Ascending aorta (tissue), 2 donors: ENCODE measurements around the gene ADK. TPM values are rescaled to one million over a fixed set of nuclear protein-coding genes. Genes with fewer than 3 reads are reported as not detected.

Experiments
- DNase-seq, 2 donors: peaks; one replicate each; pipeline ENCODE4 v3.0.0-alpha.2; 2019; ENCODE audit warnings: low spot score in 2 of 2
- H3K27ac ChIP-seq, 2 donors: fragments of 200-600 bp; sonication (generic); one replicate each; pipeline ENCODE4 v1.5.1; 2016 to 2017; ENCODE audit warnings: mild to moderate bottlenecking in 1 of 2
- H3K27me3 ChIP-seq: fragments of 200-600 bp; sonication (generic); one replicate; pipeline ENCODE4 v1.5.1; 2017
- H3K36me3 ChIP-seq, 2 donors: fragments of 200-600 bp; sonication (generic); one replicate each; pipeline ENCODE4 v1.5.1; 2016
- H3K4me1 ChIP-seq, 2 donors: fragments of 200-600 bp; sonication (generic); one replicate each; pipeline ENCODE4 v1.5.1; 2016 to 2017; ENCODE audit warnings: mild to moderate bottlenecking in 1 of 2
- H3K4me3 ChIP-seq, 2 donors: fragments of 200-600 bp; sonication (generic); one replicate each; pipeline ENCODE4 v1.5.1; 2016 to 2017; ENCODE audit warnings: mild to moderate bottlenecking in 1 of 2
- H3K9me3 ChIP-seq, 2 donors: fragments of 200-600 bp; sonication (generic); one replicate each; pipeline ENCODE4 v1.5.1; 2016
- CTCF ChIP-seq, 3 experiments: fragments of 200-600 bp in 2 of 3; fragments of 450-650 bp in 1 of 3; sonication (generic) in 2 of 3; IDR thresholded peaks; one replicate each; pipeline ENCODE4 v1.5.1; 2016 to 2019; ENCODE audit warnings: antibody characterized with exemption in 3 of 3, mild to moderate bottlenecking in 1 of 3, moderate library complexity in 1 of 3
- intact Hi-C: fragments of 100-400 bp; cut with DNase I; formaldehyde crosslinking; loops from one replicate; pipeline ENCODE4 v1.15.1; 2023
- total RNA-seq: library from RNA; depleted of rRNA; stranded (reverse); fragments of >200 nt; gene quantifications from one replicate; pipeline ENCODE4 v1.1.0, GENCODE V29; 2016

Gene ADK
- total RNA-seq, 1 donor from 2014 or later: 2.4 TPM

GRCh38 chr10:74243067-74243466 lies 92.0 kb downstream of the ADK start:
- DNase-seq: no peak
- peaks cover 0 to 4% of the 10 kb centered on the region in 2 donors for H3K4me1 ChIP-seq
- intact Hi-C loops: loop anchor here (5.0 kb wide), 1 partner anchor 994 kb away; the partner anchor contains the start of gene COMTD1
- H3K27ac ChIP-seq: no peak overlapping the region
- H3K36me3 ChIP-seq: peaks cover 0 to 3% of the 10 kb centered on the region in 2 donors
- H3K27me3 ChIP-seq: no peaks in the 10 kb centered on the region
- no peak for TF ChIP-seq CTCF (IDR thresholded peaks at IDR 0.05)
- H3K9me3 ChIP-seq: no peaks in the 10 kb centered on the region
- no peak overlapping the region for H3K4me3 ChIP-seq

GRCh38 chr10:74244097-74244685 lies 93.2 kb downstream of the ADK start:
- no peak for DNase-seq
- H3K27me3 ChIP-seq: no peaks in the 10 kb centered on the region
- intact Hi-C loops: loop anchor here (2.0 to 5.0 kb wide), 2 partner anchors 857 to 993 kb away; partner anchors contain the start of gene COMTD1
- no peak overlapping the region for H3K4me3 ChIP-seq
- H3K27ac ChIP-seq: no peak overlapping the region
- H3K9me3 ChIP-seq: no peaks in the 10 kb centered on the region
- TF ChIP-seq CTCF (IDR thresholded peaks at IDR 0.05): peak; percentile 2 to 54 (median 45)
- H3K36me3 ChIP-seq: peaks cover 0 to 3% of the 10 kb centered on the region in 2 donors
- no peaks in the 10 kb centered on the region for H3K4me1 ChIP-seq

GRCh38 chr10:74244807-74245206 lies 93.8 kb downstream of the ADK start:
- Histone ChIP-seq H3K9me3 (no peaks in the 10 kb centered on the region), H3K36me3 (peaks cover 0 to 3% of the 10 kb centered on the region in 2 donors), H3K4me1 (no peaks in the 10 kb centered on the region), H3K4me3 (no peak overlapping the region), H3K27ac (no peak overlapping the region), H3K27me3 (no peaks in the 10 kb centered on the region)
- DNase-seq: no peak
- no peak for TF ChIP-seq CTCF (IDR thresholded peaks at IDR 0.05)
- intact Hi-C loops: loop anchor here (2.0 to 5.0 kb wide), 2 partner anchors 856 to 992 kb away; partner anchors contain the start of gene COMTD1

GRCh38 chr10:74246495-74246894 lies 95.5 kb downstream of the ADK start:
- TF ChIP-seq CTCF (IDR thresholded peaks at IDR 0.05): no peak
- H3K4me3 ChIP-seq: no peak overlapping the region
- H3K36me3 ChIP-seq: peaks cover 0 to 3% of the 10 kb centered on the region in 2 donors
- no peaks in the 10 kb centered on the region for H3K9me3 ChIP-seq
- no peak overlapping the region for H3K27ac ChIP-seq
- intact Hi-C loops: no loop called here
- H3K4me1 ChIP-seq: no peaks in the 10 kb centered on the region
- DNase-seq: no peak
- H3K27me3 ChIP-seq: no peaks in the 10 kb centered on the region

GRCh38 chr10:74249865-74250264 lies 98.8 kb downstream of the ADK start:
- no peak overlapping the region for H3K27ac ChIP-seq
- TF ChIP-seq CTCF (IDR thresholded peaks at IDR 0.05): no peak
- no peaks in the 10 kb centered on the region for H3K9me3 ChIP-seq
- DNase-seq: no peak
- no peaks in the 10 kb centered on the region for H3K36me3 ChIP-seq
- no peak overlapping the region for H3K4me3 ChIP-seq
- no peaks in the 10 kb centered on the region for H3K4me1 ChIP-seq
- intact Hi-C loops: no loop called here
- no peaks in the 10 kb centered on the region for H3K27me3 ChIP-seq
